MM.1S (cell line): ENCODE results near the gene CENPT.

Experiments used
- CTCF ChIP-seq: fragments of 300-600 bp; sonication (generic); IDR thresholded peaks from 2 replicates; pipeline ENCODE4 v1.5.1; 2016; ENCODE audit warnings: antibody characterized with exemption, low read length, mixed read lengths
- EZH2phosphoT487 ChIP-seq: fragments of 300-600 bp; sonication (generic); IDR thresholded peaks from 2 replicates; pipeline ENCODE4 v1.6.1; 2018; ENCODE audit warnings: antibody characterized with exemption, low read length

- no peak for TF ChIP-seq EZH2phosphoT487
- TF ChIP-seq CTCF, result no peak
Measured at GRCh38 chr16:67803894-67804293, 43.6 kb downstream of the CENPT start.
